NCI-H146 treated with DMSO at 0.1 percent for 48 hours (cell line): Measurements from ENCODE around the gene EFNA3.

Source experiments
- DNase-seq: peaks from one replicate; lab custom pipeline; 2025; ENCODE audit not compliant: unreplicated experiment; lab: John Stamatoyannopoulos, UW

EFNA3 gene

GRCh38 chr1:155066777-155067176, 11.9 kb upstream of the EFNA3 start:
- DNase-seq: no peak

- DNase-seq: no peak
Observed at GRCh38 chr1:155068599-155068998, 10.0 kb upstream of the EFNA3 start.

- peak; percentile 64 for DNase-seq
Observed at GRCh38 chr1:155069551-155070157, 9.0 kb upstream of the EFNA3 start.

GRCh38 chr1:155070158-155070621, 8.4 kb upstream of the EFNA3 start:
- peak; percentile 64 for DNase-seq

- peak; percentile 49 for DNase-seq
Observed at GRCh38 chr1:155070721-155071569, 7.7 kb upstream of the EFNA3 start.

DNA sequence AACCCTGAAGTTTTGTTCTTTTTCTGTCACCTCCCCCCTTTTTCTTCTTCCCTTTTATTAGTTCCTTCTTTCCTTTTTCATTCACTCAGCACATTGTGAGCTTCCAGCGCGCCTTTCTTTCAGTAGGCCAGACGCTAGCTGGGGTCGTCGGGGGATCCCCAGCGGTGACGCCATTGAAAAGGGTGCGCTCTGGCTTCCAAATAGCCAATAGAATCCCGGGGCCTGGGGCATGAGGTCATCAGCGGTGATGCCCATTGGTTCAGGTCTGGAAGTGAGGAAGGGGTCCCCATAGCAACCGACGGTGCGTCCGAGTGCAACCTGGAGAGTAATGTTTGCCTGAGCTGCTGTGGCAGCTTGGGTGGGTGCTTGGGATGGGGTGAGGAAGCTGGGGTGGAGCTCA, 6.9 kb upstream of the EFNA3 start:
- peak; percentile 46 for DNase-seq

- no peak for DNase-seq
Observed at GRCh38 chr1:155072531-155073289, 5.9 kb upstream of the EFNA3 start.

DNA sequence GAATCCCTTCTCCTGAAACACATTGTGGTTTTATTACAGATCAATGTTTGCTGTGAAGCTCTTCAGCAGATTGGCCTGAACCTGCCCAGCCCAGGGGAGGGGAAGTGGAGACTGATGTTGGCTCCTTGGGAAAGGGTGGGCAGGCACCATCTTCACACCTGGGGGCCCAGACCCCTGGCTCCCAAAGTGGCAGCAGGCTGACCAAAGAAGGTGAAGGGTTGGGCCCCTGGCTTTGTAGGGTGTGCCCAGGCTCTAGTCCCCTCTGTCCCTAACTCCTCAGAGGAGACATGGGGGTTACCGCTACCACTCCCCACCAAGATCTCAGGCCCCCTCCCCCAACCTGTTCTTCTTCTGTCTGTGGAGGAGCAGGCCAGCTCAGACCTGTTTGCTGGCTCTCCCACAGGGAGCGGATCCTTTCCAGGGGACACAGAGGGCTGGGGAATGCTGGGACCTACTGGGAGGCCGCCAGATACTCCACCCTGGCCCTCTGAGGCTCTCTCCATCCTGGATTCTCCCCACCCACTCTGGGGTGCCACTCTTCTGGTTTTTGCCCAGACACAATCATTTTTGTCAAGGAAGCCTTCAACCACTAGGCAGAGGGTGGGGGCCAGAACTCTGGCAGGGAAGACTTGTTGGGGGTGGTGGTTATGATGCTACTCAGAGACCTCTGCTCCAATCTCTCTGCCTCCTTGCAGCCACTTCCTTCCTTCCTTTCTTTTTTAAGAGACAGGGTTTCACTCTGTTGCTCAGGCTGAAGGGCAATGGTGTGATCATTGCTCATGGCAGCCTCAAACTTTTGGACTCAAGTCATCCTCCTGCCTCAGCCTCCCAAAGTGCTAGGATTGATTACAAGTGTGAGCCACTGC, 5.0 kb upstream of the EFNA3 start:
- DNase-seq: no peak

DNA sequence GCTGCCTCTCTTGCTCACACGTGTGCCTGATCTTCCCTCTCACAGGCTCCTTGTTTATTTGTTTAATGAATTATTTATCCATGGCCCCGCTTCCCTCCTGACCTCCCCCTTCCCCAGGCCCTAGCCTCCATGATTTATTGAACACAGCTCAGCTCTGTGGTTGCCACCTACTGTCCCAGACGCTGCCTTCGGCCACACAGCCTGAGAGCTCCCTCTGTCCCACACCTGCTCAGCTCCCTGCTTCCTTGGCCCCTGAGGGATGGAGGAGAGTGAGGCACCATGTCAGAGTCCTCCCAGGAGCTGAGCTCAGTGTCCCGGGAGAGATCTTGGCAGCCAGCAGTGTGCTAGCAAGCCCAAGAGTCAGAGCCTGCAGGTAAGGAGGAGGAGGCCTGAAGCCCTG, 3.1 kb upstream of the EFNA3 start:
- no peak for DNase-seq

GRCh38 chr1:155076371-155076770, 2.3 kb upstream of the EFNA3 start:
- no peak for DNase-seq

- DNase-seq: no peak
Observed at GRCh38 chr1:155077346-155077745, 1.3 kb upstream of the EFNA3 start.

GRCh38 chr1:155077758-155078445, 735 bp upstream of the EFNA3 start:
- no peak for DNase-seq

DNA sequence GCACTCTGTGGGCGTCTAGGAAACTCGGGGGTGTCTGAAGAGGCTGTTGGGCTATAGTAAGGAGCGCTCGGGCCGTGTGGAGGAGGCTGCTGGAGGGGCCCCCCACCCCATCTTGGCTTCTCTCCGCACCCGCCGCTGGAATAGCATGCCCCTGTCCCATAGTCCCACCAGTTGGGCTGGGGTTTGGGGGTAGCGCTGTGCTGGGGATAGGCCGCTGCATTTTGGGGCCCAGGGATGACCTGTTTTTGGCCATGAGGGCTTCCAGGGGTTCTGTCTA, 511 bp downstream of the EFNA3 start:
- no peak for DNase-seq

DNA sequence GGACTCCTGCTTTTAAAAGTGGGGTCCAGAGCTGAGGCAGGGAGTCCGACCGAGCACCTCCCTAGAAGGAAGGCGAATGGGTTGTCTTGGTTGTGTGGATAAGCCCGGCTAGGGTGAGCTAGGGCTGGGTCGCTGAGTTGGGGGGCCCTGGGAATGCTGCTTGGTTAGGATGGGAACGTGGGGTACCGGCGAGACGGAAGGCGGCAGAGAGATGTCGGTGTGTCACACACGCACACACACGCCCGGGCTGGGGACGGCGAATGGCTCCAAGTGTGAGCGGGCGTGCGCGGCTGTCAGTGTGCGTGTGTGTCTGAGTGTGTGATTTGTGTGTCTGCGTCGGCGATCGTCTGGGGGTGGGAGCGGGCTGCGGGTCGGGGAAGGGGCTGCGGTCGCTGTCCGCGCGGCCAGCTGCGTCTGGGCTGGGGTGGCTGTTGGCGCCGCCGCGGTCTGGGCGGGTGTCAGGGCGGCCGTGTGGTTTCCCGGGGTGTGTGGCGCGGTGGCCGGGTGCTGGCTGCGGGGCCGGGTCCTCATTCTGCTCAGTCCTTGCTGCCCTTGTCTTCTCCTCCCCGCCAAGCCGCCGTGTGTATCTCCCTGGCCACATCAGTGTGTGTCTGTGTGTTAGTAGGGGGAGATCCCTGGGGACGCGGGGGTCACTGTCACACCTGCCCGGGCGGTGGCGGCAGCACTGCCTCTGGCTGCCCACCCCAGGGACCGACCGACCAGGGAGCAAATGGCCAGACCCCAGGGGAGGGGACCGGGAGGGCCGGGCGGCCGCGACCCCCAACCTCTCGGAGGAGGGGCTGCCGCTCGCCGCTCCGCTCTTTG, 1.1 kb downstream of the EFNA3 start:
- DNase-seq: no peak

- peak; percentile 35 for DNase-seq
Observed at GRCh38 chr1:155080312-155081228, 1.9 kb downstream of the EFNA3 start.

- DNase-seq: peak; percentile 8
Observed at GRCh38 chr1:155081472-155082300, 3.0 kb downstream of the EFNA3 start.

DNA sequence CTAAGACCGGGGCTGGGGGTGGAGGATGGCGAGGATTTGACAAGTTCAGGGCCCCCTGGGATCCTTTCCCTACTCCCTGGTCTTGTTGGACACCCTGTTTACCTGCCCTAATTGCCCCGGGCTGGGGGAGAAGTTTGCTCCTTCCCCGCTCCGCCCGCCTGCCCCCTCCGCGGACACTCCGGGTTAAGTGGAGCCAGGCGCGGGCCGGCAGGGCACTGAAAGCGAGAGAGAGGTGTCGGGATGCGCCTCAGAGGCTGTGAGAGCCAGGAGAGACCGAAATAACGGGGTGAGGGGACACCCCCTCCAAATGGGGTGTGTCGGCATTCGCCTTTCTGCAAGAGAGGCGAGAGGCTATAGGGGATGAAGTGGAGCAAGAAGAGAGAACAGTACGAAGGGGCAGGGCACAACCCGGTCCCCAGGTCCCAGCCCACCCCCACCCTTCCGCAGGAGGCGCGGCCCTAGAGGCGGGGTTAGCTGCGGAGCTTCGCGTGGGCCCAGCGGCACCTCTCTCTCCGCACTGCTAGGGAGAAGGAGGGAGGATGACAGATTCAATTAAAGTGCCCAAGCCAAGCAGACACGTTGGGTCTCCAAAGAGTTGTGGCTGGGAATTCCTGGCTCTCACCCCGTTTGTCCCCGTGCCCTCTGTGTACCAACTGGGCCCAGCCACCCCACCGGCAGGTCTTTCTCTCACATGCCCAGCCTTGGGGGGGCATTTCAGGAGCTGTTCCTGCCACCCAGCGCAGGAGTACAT, 3.8 kb downstream of the EFNA3 start:
- no peak for DNase-seq
